Tibial nerve (tissue), 4 donors: ENCODE measurements around the gene SLC30A7. TPM values are rescaled to one million over a fixed set of nuclear protein-coding genes. Genes with fewer than 3 reads are reported as not detected.
"Not testable (repeated sequence)": the region's sequence is repeated elsewhere in the genome, so short reads cannot be mapped to it uniquely, and the experiment has no call there.

Experiments used
- DNase-seq, 2 donors: peaks; one replicate each; pipeline ENCODE4 v3.0.0-alpha.2; 2019; ENCODE audit warnings: low spot score in 2 of 2
- H3K27ac ChIP-seq, 4 donors: fragments of 200-600 bp; sonication (generic) in 3 of 4; one replicate each; pipeline ENCODE4 v1.5.1; 2017 to 2019; ENCODE audit warnings: mild to moderate bottlenecking in 1 of 4
- H3K27me3 ChIP-seq, 2 donors: fragments of 200-600 bp; sonication (generic) in 1 of 2; one replicate each; pipeline versions ENCODE4 v1.5.1 to v1.6.0; 2017 to 2019
- H3K36me3 ChIP-seq, 3 donors: fragments of 200-600 bp; sonication (generic); one replicate each; pipeline ENCODE4 v1.5.1; 2018 to 2019
- H3K4me1 ChIP-seq, 4 donors: fragments of 200-600 bp; sonication (generic) in 3 of 4; one replicate each; pipeline ENCODE4 v1.5.1; 2017 to 2019
- H3K4me3 ChIP-seq, 4 donors: fragments of 200-600 bp; sonication (generic) in 3 of 4; one replicate each; pipeline ENCODE4 v1.5.1; 2017 to 2019; ENCODE audit warnings: mild to moderate bottlenecking in 1 of 4, moderate library complexity in 1 of 4
- H3K9me3 ChIP-seq, 4 donors: fragments of 200-600 bp; sonication (generic) in 3 of 4; one replicate each; pipeline ENCODE4 v1.5.1; 2017 to 2019
- CTCF ChIP-seq, 5 experiments: fragments of 200-600 bp in 3 of 5; fragments of 450-650 bp in 2 of 5; sonication (generic) in 3 of 5; IDR thresholded peaks; one replicate each; pipeline ENCODE4 v1.5.1; 2016 to 2019; ENCODE audit warnings: antibody characterized with exemption in 5 of 5, mild to moderate bottlenecking in 3 of 5, moderate library complexity in 2 of 5
- EP300 ChIP-seq, 2 donors: sonication (generic); formaldehyde crosslinking; IDR thresholded peaks; one replicate each; pipeline ENCODE4 v1.6.1; 2017; ENCODE audit warnings: antibody characterized with exemption in 2 of 2, mild to moderate bottlenecking in 1 of 2
- POLR2A ChIP-seq, 2 donors: fragments of 450-650 bp; IDR thresholded peaks; one replicate each; pipeline ENCODE4 v1.6.1; 2017; ENCODE audit warnings: antibody characterized with exemption in 2 of 2, mild to moderate bottlenecking in 2 of 2, moderate library complexity in 2 of 2
- WGBS, 2 donors: methylation state at CpG; one replicate each; pipeline ENCODE4 v1.1.5; 2018; 5-methylcytosine and 5-hydroxymethylcytosine counted together
- total RNA-seq, 4 donors: library from RNA; depleted of rRNA; stranded (reverse); fragments of >200 nt; gene quantifications; one replicate each; pipeline ENCODE4 v1.1.0, GENCODE V29; 2016

SLC30A7 gene
- total RNA-seq, 4 donors from 2014 or later, result 14.4 to 28.8 (median 17.7) TPM

- WGBS, 2 donors, result 94 to 99% methylated on average over 4 of the region's 4 CpGs
Measured at GRCh38 chr1:100952104-100952745, 56.3 kb downstream of the SLC30A7 start.

GRCh38 chr1:100952970-100953369 is 57.1 kb downstream of the SLC30A7 start:
- H3K36me3 ChIP-seq, result peaks cover 0 to 22% (median 0%) of the 10 kb centered on the region in 3 donors
- not testable (repeated sequence) for DNase-seq, H3K9me3 ChIP-seq, H3K27ac ChIP-seq, H3K4me3 ChIP-seq, H3K27me3 ChIP-seq
- H3K4me1 ChIP-seq, result peaks cover 0 to 35% (median 14%) of the 10 kb centered on the region in 4 donors
- 94% methylated on average over 1 of the region's 1 CpG for WGBS, 2 donors

More at GRCh38 chr1:100952104-100952745, 56.3 kb downstream of the SLC30A7 start:
- H3K36me3 ChIP-seq, result peaks cover 0 to 29% (median 0%) of the 10 kb centered on the region in 3 donors
- H3K9me3 ChIP-seq, result no peaks in the 10 kb centered on the region
- DNase-seq, result no peak
- TF ChIP-seq EP300 (IDR thresholded peaks at IDR 0.05) (no peak), POLR2A (IDR thresholded peaks at IDR 0.05) (no peak)
- peaks cover 0 to 35% (median 14%) of the 10 kb centered on the region in 4 donors for H3K4me1 ChIP-seq
- no peak overlapping the region for H3K27ac ChIP-seq
- no peaks in the 10 kb centered on the region for H3K27me3 ChIP-seq
- no peak overlapping the region for H3K4me3 ChIP-seq

GRCh38 chr1:100953960-100954730 is 58.3 kb downstream of the SLC30A7 start:
- peaks cover 0 to 31% (median 13%) of the 10 kb centered on the region in 4 donors for H3K4me1 ChIP-seq
- no peak overlapping the region for H3K27ac ChIP-seq
- no peak for DNase-seq
- H3K4me3 ChIP-seq, result no peak overlapping the region
- TF ChIP-seq EP300 (IDR thresholded peaks at IDR 0.05) (no peak), POLR2A (IDR thresholded peaks at IDR 0.05) (no peak), CTCF (IDR thresholded peaks at IDR 0.05) (no peak)
- 47 to 68% methylated on average over 2 of the region's 2 CpGs for WGBS, 2 donors
- H3K36me3 ChIP-seq, result peaks cover 0 to 16% (median 0%) of the 10 kb centered on the region in 3 donors
- no peaks in the 10 kb centered on the region for H3K27me3 ChIP-seq
- no peaks in the 10 kb centered on the region for H3K9me3 ChIP-seq

- no peak for DNase-seq
- H3K36me3 ChIP-seq, result peaks cover 0 to 16% (median 0%) of the 10 kb centered on the region in 3 donors
- no peaks in the 10 kb centered on the region for H3K9me3 ChIP-seq
- H3K4me3 ChIP-seq, result no peak overlapping the region
- peaks cover 0 to 21% (median 5%) of the 10 kb centered on the region in 4 donors for H3K4me1 ChIP-seq
- no peak overlapping the region for H3K27ac ChIP-seq
- H3K27me3 ChIP-seq, result no peaks in the 10 kb centered on the region
- 32 to 33% methylated on average over 1 of the region's 1 CpG for WGBS, 2 donors
- TF ChIP-seq POLR2A (IDR thresholded peaks at IDR 0.05) (no peak), CTCF (IDR thresholded peaks at IDR 0.05) (no peak), EP300 (IDR thresholded peaks at IDR 0.05) (no peak)
Measured at GRCh38 chr1:100955322-100955721, 59.4 kb downstream of the SLC30A7 start.

- H3K36me3 ChIP-seq, result peaks cover 0 to 4% (median 0%) of the 10 kb centered on the region in 3 donors
- no peaks in the 10 kb centered on the region for H3K27me3 ChIP-seq
- H3K27ac ChIP-seq, result no peak overlapping the region
- 91 to 93% methylated on average over 5 of the region's 5 CpGs for WGBS, 2 donors
- DNase-seq, result no peak
- TF ChIP-seq CTCF (IDR thresholded peaks at IDR 0.05) (no peak), POLR2A (IDR thresholded peaks at IDR 0.05) (no peak), EP300 (IDR thresholded peaks at IDR 0.05) (no peak)
- no peaks in the 10 kb centered on the region for H3K9me3 ChIP-seq
- H3K4me3 ChIP-seq, result no peak overlapping the region
- H3K4me1 ChIP-seq, result peaks cover 0 to 12% (median 1%) of the 10 kb centered on the region in 4 donors
Measured at GRCh38 chr1:100959502-100960060, 63.7 kb downstream of the SLC30A7 start.

GRCh38 chr1:100960098-100960497 is 64.2 kb downstream of the SLC30A7 start:
- DNase-seq, result no peak
- Histone ChIP-seq H3K27me3 (no peaks in the 10 kb centered on the region), H3K9me3 (no peaks in the 10 kb centered on the region), H3K4me3 (no peak overlapping the region), H3K27ac (no peak overlapping the region), H3K4me1 (peaks cover 0 to 9% (median 1%) of the 10 kb centered on the region in 4 donors), H3K36me3 (peaks cover 0 to 4% (median 0%) of the 10 kb centered on the region in 3 donors)
- 75 to 79% methylated on average over 1 of the region's 1 CpG for WGBS, 2 donors
- TF ChIP-seq POLR2A (IDR thresholded peaks at IDR 0.05) (no peak), EP300 (IDR thresholded peaks at IDR 0.05) (no peak), CTCF (IDR thresholded peaks at IDR 0.05) (no peak)
